ENCODE measurements around the gene EXT2. TPM values are rescaled to one million over a fixed set of nuclear protein-coding genes. Genes with fewer than 3 reads are reported as not detected.

EXT2 gene
- total RNA-seq, 1 experiment from 2014 or later, result 42.8 TPM

- POLR2A ChIA-PET, result no interaction called here
- RAD21 ChIA-PET (ENCODE audit: low non-redundant PET in 1 of 2, low total read pairs in 2 of 2, uncharacterized antibody in 2 of 2, unreplicated experiment in 2 of 2), result no interaction called here
- no peak for TF ChIP-seq TCF7L2 (IDR thresholded peaks at IDR 0.05; ENCODE audit: borderline replicate concordance, extremely low read depth, insufficient read depth, insufficient read length)
- no peak for TF ChIP-seq MAX (IDR thresholded peaks at IDR 0.05)
- TF ChIP-seq EZH2phosphoT487 (IDR thresholded peaks at IDR 0.05; ENCODE audit: borderline replicate concordance), result no peak
- TF ChIP-seq ZFX (IDR thresholded peaks at IDR 0.05), result no peak
- no peak for TF ChIP-seq EGR1 (IDR thresholded peaks at IDR 0.05; ENCODE audit: low read depth)
- no peak for TF ChIP-seq SIN3A (IDR thresholded peaks at IDR 0.05; ENCODE audit: low read depth)
- TF ChIP-seq FOSL1 (IDR thresholded peaks at IDR 0.05; ENCODE audit: low read depth), result no peak
- TF ChIP-seq CEBPB (IDR thresholded peaks at IDR 0.05; ENCODE audit: low read depth), result no peak
- TF ChIP-seq JUND (IDR thresholded peaks at IDR 0.05), result no peak
- no peak for TF ChIP-seq EZH2 (IDR thresholded peaks at IDR 0.05)
- no peak for TF ChIP-seq ELF1 (IDR thresholded peaks at IDR 0.05; ENCODE audit: borderline replicate concordance, low read depth)
- TF ChIP-seq SRF (IDR thresholded peaks at IDR 0.05; ENCODE audit: low read depth), result no peak
- no peak for TF ChIP-seq CTCF (IDR thresholded peaks at IDR 0.05 in 2 of 3, conservative IDR thresholded peaks at IDR 0.05 in 1 of 3; ENCODE audit: borderline replicate concordance in 1 of 3, insufficient read depth in 1 of 3, low read depth in 2 of 3, low read length in 2 of 3)
- TF ChIP-seq POLR2A (IDR thresholded peaks at IDR 0.05; ENCODE audit: borderline replicate concordance, extremely low read depth, insufficient read depth, insufficient read length), result no peak
- no peak for TF ChIP-seq ZNF274 (IDR thresholded peaks at IDR 0.05; ENCODE audit: low read depth, low read length)
- TF ChIP-seq YY1 (IDR thresholded peaks at IDR 0.05; ENCODE audit: extremely low read depth, insufficient replicate concordance, low read depth, low read length), result no peak
- no peak for TF ChIP-seq ATF3 (IDR thresholded peaks at IDR 0.05)
- TF ChIP-seq ZBTB33 (IDR thresholded peaks at IDR 0.05; ENCODE audit: extremely low read depth, insufficient replicate concordance, low read length), result no peak
- Histone ChIP-seq H3K79me2 (ENCODE audit: insufficient read depth, low read length) (no peaks in the 10 kb centered on the region), H4K20me1 (ENCODE audit: insufficient read depth) (no peaks in the 10 kb centered on the region), H3K9me2 (ENCODE audit: insufficient read depth) (no peaks in the 10 kb centered on the region), H3K9ac (ENCODE audit: low read length) (no peak overlapping the region), H3K36me3 (ENCODE audit: control insufficient read depth in 1 of 2, insufficient read depth in 2 of 2, low read length in 2 of 2) (no peaks in the 10 kb centered on the region), H2AFZ (ENCODE audit: low read depth, low read length, poor library complexity, severe bottlenecking) (no peak overlapping the region), H3K4me3 (replicated peaks in 1 of 2; ENCODE audit: low read depth in 1 of 2, low read length in 2 of 2) (no peak overlapping the region), H3K27me3 (ENCODE audit: insufficient read depth, low read length) (no peaks in the 10 kb centered on the region), H3K27ac (ENCODE audit: low read depth, low read length) (no peak overlapping the region), H3K4me1 (ENCODE audit: control insufficient read depth in 1 of 2, insufficient read depth in 2 of 2, low read length in 2 of 2) (no peaks in the 10 kb centered on the region), H3K4me2 (ENCODE audit: low read length) (no peak overlapping the region), H3K9me3 (ENCODE audit: control insufficient read depth in 1 of 2, insufficient read depth in 1 of 2, low read depth in 1 of 2, low read length in 2 of 2) (no peaks in the 10 kb centered on the region)
- ATAC-seq (no peak), DNase-seq (ENCODE audit: low read depth, low spot score) (no peak)
- BruUV-seq (replicated peaks), result no TSS peak
- CTCF ChIA-PET, result no interaction called here
- intact Hi-C loops (cut with micrococcal nuclease), result loop anchor here (10.0 kb wide), 2 partner anchors 54 to 1554 kb away; no protein-coding TSS in a partner anchor
Observed at GRCh38 chr11:44208976-44209603, 113.6 kb downstream of the EXT2 start.
